ENCODE results near the gene RPN1.
"Not testable (repeated sequence)": the region's sequence is repeated elsewhere in the genome, so short reads cannot be mapped to it uniquely, and the experiment has no call there.

Gene RPN1

GRCh38 chr3:128605091-128606046 lies 45.2 kb downstream of the RPN1 start:
- Histone ChIP-seq H3K36me3 (ENCODE audit: control insufficient read depth, insufficient read depth, low read length, severe bottlenecking) (no peaks in the 10 kb centered on the region), H3K9ac (ENCODE audit: low read length) (no peak overlapping the region), H3K4me1 (ENCODE audit: control insufficient read depth, insufficient read depth, low read length) (peaks cover 4% of the 10 kb centered on the region), H3K4me3 (ENCODE audit: low read length) (no peak overlapping the region), H3K9me3 (ENCODE audit: control insufficient read depth, low read length) (no peaks in the 10 kb centered on the region), H3K27me3 (replicated peaks; ENCODE audit: control insufficient read depth, insufficient read depth, low read length) (no peaks in the 10 kb centered on the region)
- DNase-seq (ENCODE audit: low read depth) = no peak

- no peak for DNase-seq (ENCODE audit: low read depth)
- no peaks in the 10 kb centered on the region for H3K9me3 ChIP-seq (ENCODE audit: control insufficient read depth, low read length)
- H3K4me3 ChIP-seq (ENCODE audit: low read length) = no peak overlapping the region
- peaks cover 4% of the 10 kb centered on the region for H3K4me1 ChIP-seq (ENCODE audit: control insufficient read depth, insufficient read depth, low read length)
- no peaks in the 10 kb centered on the region for H3K27me3 ChIP-seq (replicated peaks; ENCODE audit: control insufficient read depth, insufficient read depth, low read length)
- H3K36me3 ChIP-seq (ENCODE audit: control insufficient read depth, insufficient read depth, low read length, severe bottlenecking) = no peaks in the 10 kb centered on the region
- H3K9ac ChIP-seq (ENCODE audit: low read length) = no peak overlapping the region
These were observed 46.5 kb downstream of the RPN1 start for GRCh38 chr3:128603811-128604775.

GRCh38 chr3:128603313-128603712 lies 47.3 kb downstream of the RPN1 start:
- no peak for DNase-seq (ENCODE audit: low read depth)
- H3K27me3 ChIP-seq (replicated peaks; ENCODE audit: control insufficient read depth, insufficient read depth, low read length) = no peaks in the 10 kb centered on the region

GRCh38 chr3:128598884-128599664 lies 51.5 kb downstream of the RPN1 start:
- DNase-seq (ENCODE audit: low read depth) = peak; percentile 39
- H3K4me3 ChIP-seq (ENCODE audit: low read length) = no peak overlapping the region
- no peaks in the 10 kb centered on the region for H3K9me3 ChIP-seq (ENCODE audit: control insufficient read depth, low read length)
- no peaks in the 10 kb centered on the region for H3K27me3 ChIP-seq (replicated peaks; ENCODE audit: control insufficient read depth, insufficient read depth, low read length)
- H3K9ac ChIP-seq (ENCODE audit: low read length) = no peak overlapping the region
- no peaks in the 10 kb centered on the region for H3K36me3 ChIP-seq (ENCODE audit: control insufficient read depth, insufficient read depth, low read length, severe bottlenecking)
- peaks cover 6% of the 10 kb centered on the region for H3K4me1 ChIP-seq (ENCODE audit: control insufficient read depth, insufficient read depth, low read length)

More at GRCh38 chr3:128603313-128603712, 47.3 kb downstream of the RPN1 start:
- H3K9ac ChIP-seq (ENCODE audit: low read length) = no peak overlapping the region
- H3K9me3 ChIP-seq (ENCODE audit: control insufficient read depth, low read length) = no peaks in the 10 kb centered on the region
- no peak overlapping the region for H3K4me3 ChIP-seq (ENCODE audit: low read length)
- H3K4me1 ChIP-seq (ENCODE audit: control insufficient read depth, insufficient read depth, low read length) = peaks cover 5% of the 10 kb centered on the region
- no peaks in the 10 kb centered on the region for H3K36me3 ChIP-seq (ENCODE audit: control insufficient read depth, insufficient read depth, low read length, severe bottlenecking)

- H3K9ac ChIP-seq (ENCODE audit: low read length) = no peak overlapping the region
- H3K9me3 ChIP-seq (ENCODE audit: control insufficient read depth, low read length) = no peaks in the 10 kb centered on the region
- H3K4me1 ChIP-seq (ENCODE audit: control insufficient read depth, insufficient read depth, low read length) = peaks cover 6% of the 10 kb centered on the region
- no peaks in the 10 kb centered on the region for H3K36me3 ChIP-seq (ENCODE audit: control insufficient read depth, insufficient read depth, low read length, severe bottlenecking)
- no peak overlapping the region for H3K4me3 ChIP-seq (ENCODE audit: low read length)
- no peaks in the 10 kb centered on the region for H3K27me3 ChIP-seq (replicated peaks; ENCODE audit: control insufficient read depth, insufficient read depth, low read length)
- DNase-seq (ENCODE audit: low read depth) = peak; percentile 61
These were observed 52.7 kb downstream of the RPN1 start for GRCh38 chr3:128597900-128598299.

- DNase-seq (ENCODE audit: low read depth) = no peak
- H3K4me3 ChIP-seq (ENCODE audit: low read length) = no peak overlapping the region
- H3K9me3 ChIP-seq (ENCODE audit: control insufficient read depth, low read length) = no peaks in the 10 kb centered on the region
- H3K36me3 ChIP-seq (ENCODE audit: control insufficient read depth, insufficient read depth, low read length, severe bottlenecking) = no peaks in the 10 kb centered on the region
- H3K9ac ChIP-seq (ENCODE audit: low read length) = no peak overlapping the region
- no peaks in the 10 kb centered on the region for H3K27me3 ChIP-seq (replicated peaks; ENCODE audit: control insufficient read depth, insufficient read depth, low read length)
- peaks cover 3% of the 10 kb centered on the region for H3K4me1 ChIP-seq (ENCODE audit: control insufficient read depth, insufficient read depth, low read length)
These were observed 57.8 kb downstream of the RPN1 start for GRCh38 chr3:128592864-128593263.

- Histone ChIP-seq H3K36me3 (ENCODE audit: control insufficient read depth, insufficient read depth, low read length, severe bottlenecking) (no peaks in the 10 kb centered on the region), H3K9me3 (ENCODE audit: control insufficient read depth, low read length) (peaks cover 4% of the 10 kb centered on the region), H3K4me1 (ENCODE audit: control insufficient read depth, insufficient read depth, low read length) (no peaks in the 10 kb centered on the region), H3K4me3 (ENCODE audit: low read length) (no peak overlapping the region), H3K27me3 (replicated peaks; ENCODE audit: control insufficient read depth, insufficient read depth, low read length) (no peaks in the 10 kb centered on the region), H3K9ac (ENCODE audit: low read length) (no peak overlapping the region)
- DNase-seq (ENCODE audit: low read depth) = no peak
These were observed 58.7 kb downstream of the RPN1 start for GRCh38 chr3:128591738-128592426.

- no peak for DNase-seq (ENCODE audit: low read depth)
- H3K9me3 ChIP-seq (ENCODE audit: control insufficient read depth, low read length) = peaks cover 4% of the 10 kb centered on the region
These were observed 59.7 kb downstream of the RPN1 start for GRCh38 chr3:128590948-128591347.

GRCh38 chr3:128589985-128590384 lies 60.6 kb downstream of the RPN1 start:
- H3K27me3 ChIP-seq (replicated peaks; ENCODE audit: control insufficient read depth, insufficient read depth, low read length); DNase-seq (ENCODE audit: low read depth); H3K9me3 ChIP-seq (ENCODE audit: control insufficient read depth, low read length); H3K4me1 ChIP-seq (ENCODE audit: control insufficient read depth, insufficient read depth, low read length); H3K4me3 ChIP-seq (ENCODE audit: low read length); H3K9ac ChIP-seq (ENCODE audit: low read length); H3K36me3 ChIP-seq (ENCODE audit: control insufficient read depth, insufficient read depth, low read length, severe bottlenecking): not testable (repeated sequence)

More at GRCh38 chr3:128590948-128591347, 59.7 kb downstream of the RPN1 start:
- H3K27me3 ChIP-seq (replicated peaks; ENCODE audit: control insufficient read depth, insufficient read depth, low read length) = no peaks in the 10 kb centered on the region
- H3K9ac ChIP-seq (ENCODE audit: low read length) = no peak overlapping the region
- H3K4me3 ChIP-seq (ENCODE audit: low read length) = no peak overlapping the region
- H3K36me3 ChIP-seq (ENCODE audit: control insufficient read depth, insufficient read depth, low read length, severe bottlenecking) = no peaks in the 10 kb centered on the region
- no peaks in the 10 kb centered on the region for H3K4me1 ChIP-seq (ENCODE audit: control insufficient read depth, insufficient read depth, low read length)

GRCh38 chr3:128588147-128588546 lies 62.5 kb downstream of the RPN1 start:
- no peak for DNase-seq (ENCODE audit: low read depth)
- Histone ChIP-seq H3K36me3 (ENCODE audit: control insufficient read depth, insufficient read depth, low read length, severe bottlenecking) (no peaks in the 10 kb centered on the region), H3K27me3 (replicated peaks; ENCODE audit: control insufficient read depth, insufficient read depth, low read length) (peaks cover 1% of the 10 kb centered on the region), H3K9ac (ENCODE audit: low read length) (no peak overlapping the region), H3K9me3 (ENCODE audit: control insufficient read depth, low read length) (peaks cover 4% of the 10 kb centered on the region), H3K4me1 (ENCODE audit: control insufficient read depth, insufficient read depth, low read length) (no peaks in the 10 kb centered on the region), H3K4me3 (ENCODE audit: low read length) (no peak overlapping the region)

All from adipocyte (in vitro differentiated cells).